GM12878 (cell line): ENCODE data around the gene SHROOM1. TPM values are rescaled to one million over a fixed set of nuclear protein-coding genes. Genes with fewer than 3 reads are reported as not detected.

Experiments used
- ATF7 ChIP-seq: fragments of 450-650 bp; IDR thresholded peaks from 2 replicates; pipeline ENCODE4 v1.6.1; 2016; ENCODE audit warnings: low read depth, mild to moderate bottlenecking
- BACH1 ChIP-seq: fragments of 450-650 bp; IDR thresholded peaks from 2 replicates; pipeline ENCODE4 v1.6.1; 2017; ENCODE audit warnings: mild to moderate bottlenecking, borderline replicate concordance
- CBX5 ChIP-seq: sonication (generic); IDR thresholded peaks from 2 replicates; pipeline ENCODE4 v1.6.1; 2016; ENCODE audit warnings: low read depth, moderate library complexity, mild to moderate bottlenecking, inconsistent platforms
- DPF2 ChIP-seq: fragments of 450-650 bp; IDR thresholded peaks from 2 replicates; pipeline ENCODE4 v1.6.1; 2017; ENCODE audit warnings: mild to moderate bottlenecking
- ESRRA ChIP-seq: IDR thresholded peaks from 2 replicates; pipeline ENCODE4 v1.6.1; 2012; ENCODE audit warnings: mild to moderate bottlenecking, low read length, improper control_type of control experiment
- FOS ChIP-seq: IDR thresholded peaks from 3 replicates; pipeline ENCODE4 v1.6.1; 2011; ENCODE audit warnings: borderline replicate concordance; ENCODE audit not compliant: insufficient read length; ENCODE audit errors: extremely low read depth
- IKZF1 ChIP-seq: fragments of 450-650 bp; conservative IDR thresholded peaks from 2 replicates; pipeline ENCODE4 v1.6.1; 2017; ENCODE audit warnings: antibody characterized with exemption, mild to moderate bottlenecking
- LARP7 ChIP-seq: fragments of 450-650 bp; IDR thresholded peaks from 2 replicates; pipeline ENCODE4 v1.6.1; 2017; ENCODE audit warnings: mild to moderate bottlenecking
- SIX5 ChIP-seq: IDR thresholded peaks from 2 replicates; pipeline ENCODE4 v1.6.1; 2011; ENCODE audit warnings: mild to moderate bottlenecking, low read depth, low read length, moderate library complexity; ENCODE audit not compliant: severe bottlenecking
- SMARCA5 ChIP-seq: fragments of 450-650 bp; IDR thresholded peaks from 2 replicates; pipeline ENCODE4 v1.6.1; 2017; ENCODE audit warnings: mild to moderate bottlenecking
- SMC3 ChIP-seq: IDR thresholded peaks from 2 replicates; pipeline ENCODE4 v1.6.1; 2011; ENCODE audit warnings: low read length, improper control_type of control experiment, borderline replicate concordance
- STAT3 ChIP-seq: IDR thresholded peaks from 2 replicates; pipeline ENCODE4 v1.6.1; 2011; ENCODE audit warnings: low read depth, low read length, improper control_type of control experiment
- TCF7 ChIP-seq: IDR thresholded peaks from 2 replicates; pipeline ENCODE4 v1.6.1; 2014; ENCODE audit warnings: antibody characterized with exemption, borderline replicate concordance
- YY1 ChIP-seq: IDR thresholded peaks from 2 replicates; pipeline ENCODE4 v1.6.1; 2011; ENCODE audit warnings: low read depth, mild to moderate bottlenecking, low read length
- ZBTB40 ChIP-seq: fragments of 450-650 bp; IDR thresholded peaks from 2 replicates; pipeline ENCODE4 v1.6.1; 2016; ENCODE audit warnings: mild to moderate bottlenecking, moderate library complexity, borderline replicate concordance
- ZNF207 ChIP-seq: fragments of 450-650 bp; IDR thresholded peaks from 2 replicates; pipeline ENCODE4 v1.6.1; 2014; ENCODE audit warnings: antibody characterized with exemption, mild to moderate bottlenecking, borderline replicate concordance
- ZNF274 ChIP-seq: IDR thresholded peaks from one replicate; pipeline ENCODE4 v1.8.0; 2011; ENCODE audit not compliant: insufficient read length, insufficient read depth
- ZNF687 ChIP-seq: fragments of 450-650 bp; IDR thresholded peaks from 2 replicates; pipeline ENCODE4 v1.6.1; 2017; ENCODE audit warnings: mild to moderate bottlenecking, moderate library complexity
- ZSCAN29 ChIP-seq: fragments of 450-650 bp; IDR thresholded peaks from 2 replicates; pipeline ENCODE4 v1.6.1; 2017; ENCODE audit warnings: mild to moderate bottlenecking, moderate library complexity
- polyA plus RNA-seq, 11 experiments: library from polyadenylated mRNA; depleted of rRNA in 4 of 11; unstranded in 6 of 11; stranded (reverse) in 5 of 11; fragments of >200 nt; fragmentation: Nextera tagmentation in 4 of 11; fragmentation: Illumina TruSeq in 1 of 11; extraction: Ambion mirVana in 4 of 11; extraction: Trizol in 1 of 11; gene quantifications; 1 replicate in 1 of 11; 2 replicates in 10 of 11; pipeline versions ENCODE4 v1.2.1 to v1.2.3, GENCODE V29; 2011 to 2016; ENCODE audit warnings: inconsistent platforms in 2 of 11, missing spikeins in 2 of 11, low read depth in 1 of 11
- total RNA-seq, 4 experiments: library from RNA; depleted of rRNA in 3 of 4; stranded (reverse); fragments of >200 nt in 3 of 4; fragmentation: Illumina TruSeq in 1 of 4; extraction: Trizol in 1 of 4; gene quantifications; 2 replicates each; pipeline versions ENCODE4 v1.2.1 to v1.2.3, GENCODE V29; 2013 to 2021
- TF ChIP-seq, protein P1 (sequence below): fragments of 450-650 bp; IDR thresholded peaks from 2 replicates; pipeline ENCODE4 v1.6.1; 2017; ENCODE audit warnings: mild to moderate bottlenecking, moderate library complexity

Gene SHROOM1
- total and polyA plus RNA-seq, 10 of the 15 experiments (the other 5 are each of a cell fraction or from before 2014, with no cell fraction given), result 0.05 to 3.9 (median 1.3) TPM

- TF ChIP-seq, protein P1, sequence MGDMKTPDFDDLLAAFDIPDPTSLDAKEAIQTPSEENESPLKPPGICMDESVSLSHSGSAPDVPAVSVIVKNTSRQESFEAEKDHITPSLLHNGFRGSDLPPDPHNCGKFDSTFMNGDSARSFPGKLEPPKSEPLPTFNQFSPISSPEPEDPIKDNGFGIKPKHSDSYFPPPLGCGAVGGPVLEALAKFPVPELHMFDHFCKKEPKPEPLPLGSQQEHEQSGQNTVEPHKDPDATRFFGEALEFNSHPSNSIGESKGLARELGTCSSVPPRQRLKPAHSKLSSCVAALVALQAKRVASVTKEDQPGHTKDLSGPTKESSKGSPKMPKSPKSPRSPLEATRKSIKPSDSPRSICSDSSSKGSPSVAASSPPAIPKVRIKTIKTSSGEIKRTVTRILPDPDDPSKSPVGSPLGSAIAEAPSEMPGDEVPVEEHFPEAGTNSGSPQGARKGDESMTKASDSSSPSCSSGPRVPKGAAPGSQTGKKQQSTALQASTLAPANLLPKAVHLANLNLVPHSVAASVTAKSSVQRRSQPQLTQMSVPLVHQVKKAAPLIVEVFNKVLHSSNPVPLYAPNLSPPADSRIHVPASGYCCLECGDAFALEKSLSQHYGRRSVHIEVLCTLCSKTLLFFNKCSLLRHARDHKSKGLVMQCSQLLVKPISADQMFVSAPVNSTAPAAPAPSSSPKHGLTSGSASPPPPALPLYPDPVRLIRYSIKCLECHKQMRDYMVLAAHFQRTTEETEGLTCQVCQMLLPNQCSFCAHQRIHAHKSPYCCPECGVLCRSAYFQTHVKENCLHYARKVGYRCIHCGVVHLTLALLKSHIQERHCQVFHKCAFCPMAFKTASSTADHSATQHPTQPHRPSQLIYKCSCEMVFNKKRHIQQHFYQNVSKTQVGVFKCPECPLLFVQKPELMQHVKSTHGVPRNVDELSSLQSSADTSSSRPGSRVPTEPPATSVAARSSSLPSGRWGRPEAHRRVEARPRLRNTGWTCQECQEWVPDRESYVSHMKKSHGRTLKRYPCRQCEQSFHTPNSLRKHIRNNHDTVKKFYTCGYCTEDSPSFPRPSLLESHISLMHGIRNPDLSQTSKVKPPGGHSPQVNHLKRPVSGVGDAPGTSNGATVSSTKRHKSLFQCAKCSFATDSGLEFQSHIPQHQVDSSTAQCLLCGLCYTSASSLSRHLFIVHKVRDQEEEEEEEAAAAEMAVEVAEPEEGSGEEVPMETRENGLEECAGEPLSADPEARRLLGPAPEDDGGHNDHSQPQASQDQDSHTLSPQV, result peak; percentile 64; the same call in 1 of the 2 replicates
- TF ChIP-seq SMC3, result peak; percentile 28; the same call in 1 of the 2 replicates
- TF ChIP-seq YY1, result peak; percentile 88
- TF ChIP-seq ZSCAN29, result no peak
- no peak for TF ChIP-seq ZBTB40
- no peak for TF ChIP-seq ZNF274
- peak; percentile 69 for TF ChIP-seq DPF2
- peak; percentile 36; the same call in 1 of the 2 replicates for TF ChIP-seq BACH1
- TF ChIP-seq ATF7, result no peak
- peak; percentile 74 for TF ChIP-seq ZNF207
- TF ChIP-seq FOS, result no peak
- TF ChIP-seq LARP7, result peak; percentile 91
- TF ChIP-seq SIX5, result no peak
- no peak for TF ChIP-seq STAT3
- no peak for TF ChIP-seq ZNF687
- TF ChIP-seq SMARCA5, result peak; percentile 98
- no peak for TF ChIP-seq ESRRA
- TF ChIP-seq CBX5, result no peak
- peak; percentile 98 for TF ChIP-seq IKZF1
- TF ChIP-seq TCF7, result no peak
Observed at GRCh38 chr5:132829742-132830435, 558 bp downstream of the SHROOM1 start (continued).
